HG03095 (cell line): Measurements from ENCODE around the gene MEF2C.
"Not testable (repeated sequence)": the region's sequence is repeated elsewhere in the genome, so short reads cannot be mapped to it uniquely, and the experiment has no call there.

Experiments used
- ATAC-seq: cut with Tn5 transposase; IDR thresholded peaks from one replicate; pipeline ENCODE4 v1.9.1; 2021; ENCODE audit warnings: moderate library complexity; ENCODE audit not compliant: unreplicated experiment

Gene MEF2C

DNA sequence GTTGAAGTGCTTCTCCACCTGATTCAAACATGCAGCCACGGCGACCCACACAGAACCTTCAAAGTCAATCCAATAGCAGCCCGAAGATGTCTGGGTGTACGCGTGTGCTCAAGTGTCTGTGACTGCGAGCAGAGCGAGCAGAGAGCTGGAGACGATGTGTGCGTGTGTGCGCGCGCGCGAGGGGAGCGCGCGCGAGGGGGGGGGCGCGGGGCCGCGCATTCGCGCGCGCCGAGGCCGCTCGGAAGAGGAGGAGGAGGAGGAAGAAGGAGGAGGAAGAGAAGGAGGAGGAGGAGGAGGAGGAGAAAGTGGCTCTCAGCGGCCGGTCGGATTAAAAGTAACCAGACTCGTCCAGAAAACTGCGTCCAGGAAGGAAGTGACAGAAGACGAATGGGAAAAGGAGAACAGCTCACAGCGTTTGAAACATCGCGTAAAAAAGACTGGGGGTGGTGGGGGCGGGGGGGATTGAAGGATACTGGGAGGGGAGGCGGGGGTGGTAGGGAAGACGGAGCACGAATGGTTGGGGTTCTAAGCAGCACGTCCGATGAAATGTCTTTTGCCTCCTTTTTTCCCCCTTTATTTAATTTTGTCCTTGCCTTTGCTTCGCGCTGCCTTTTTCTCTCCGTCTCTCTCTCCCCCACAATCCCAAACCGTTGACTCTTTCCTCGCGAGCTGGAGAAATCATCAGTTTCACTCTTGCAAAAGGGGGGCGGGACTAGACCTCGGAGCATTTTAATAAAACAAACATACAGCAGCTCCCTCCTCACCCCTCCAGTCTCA lies at the start of gene MEF2C:
Gene MEF2C, minus strand, starts transcription at position 126 of the 777 bp plus-strand sequence. CDS start 59,396 bp downstream, outside the sequence.
- peak; percentile 29 for ATAC-seq

GRCh38 chr5:88932541-88932940 lies 49.6 kb upstream of the MEF2C start:
- ATAC-seq, result no peak

GRCh38 chr5:88930335-88930734 lies 47.4 kb upstream of the MEF2C start:
- no peak for ATAC-seq

DNA sequence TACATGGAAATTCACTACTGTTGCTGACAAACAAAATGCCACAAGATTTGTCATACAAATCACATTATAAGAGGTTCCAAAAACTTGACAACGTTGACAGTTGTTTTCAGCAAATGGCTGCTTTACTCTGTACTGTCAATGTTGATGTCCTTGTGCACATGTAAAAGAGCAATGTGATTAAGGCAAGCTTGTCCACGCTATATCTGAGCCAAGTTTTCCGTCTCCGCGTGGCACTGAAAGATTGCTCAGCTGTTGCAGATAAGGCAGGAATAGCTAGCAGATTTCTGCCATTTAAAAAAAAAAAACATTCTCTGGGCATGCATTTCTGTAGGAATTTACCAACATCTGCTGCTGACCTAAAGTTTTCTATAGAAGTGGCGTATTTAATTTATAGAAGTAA lies 46.4 kb upstream of the MEF2C start:
- no peak for ATAC-seq

DNA sequence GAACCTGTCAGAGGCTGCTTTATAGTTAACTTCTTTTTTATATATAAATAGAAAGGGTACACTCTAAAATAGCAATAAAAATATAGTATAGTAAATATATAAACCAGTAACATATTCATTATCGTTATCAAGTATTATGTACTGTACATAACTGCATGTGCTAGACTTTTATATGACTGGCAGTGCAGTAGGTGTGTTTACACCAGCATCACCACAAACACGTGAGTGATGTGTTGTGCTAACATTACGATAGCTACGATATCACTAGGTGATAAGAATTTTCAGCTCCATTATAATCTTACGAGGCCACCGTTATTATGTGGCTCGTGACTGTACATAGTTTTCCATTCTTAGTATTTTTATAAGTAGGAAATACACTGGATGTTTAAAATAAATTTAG lies 43.8 kb upstream of the MEF2C start:
- no peak for ATAC-seq

GRCh38 chr5:88925692-88926490 lies 42.9 kb upstream of the MEF2C start:
- ATAC-seq, result no peak

GRCh38 chr5:88924330-88924657 lies 41.3 kb upstream of the MEF2C start:
- no peak for ATAC-seq

DNA sequence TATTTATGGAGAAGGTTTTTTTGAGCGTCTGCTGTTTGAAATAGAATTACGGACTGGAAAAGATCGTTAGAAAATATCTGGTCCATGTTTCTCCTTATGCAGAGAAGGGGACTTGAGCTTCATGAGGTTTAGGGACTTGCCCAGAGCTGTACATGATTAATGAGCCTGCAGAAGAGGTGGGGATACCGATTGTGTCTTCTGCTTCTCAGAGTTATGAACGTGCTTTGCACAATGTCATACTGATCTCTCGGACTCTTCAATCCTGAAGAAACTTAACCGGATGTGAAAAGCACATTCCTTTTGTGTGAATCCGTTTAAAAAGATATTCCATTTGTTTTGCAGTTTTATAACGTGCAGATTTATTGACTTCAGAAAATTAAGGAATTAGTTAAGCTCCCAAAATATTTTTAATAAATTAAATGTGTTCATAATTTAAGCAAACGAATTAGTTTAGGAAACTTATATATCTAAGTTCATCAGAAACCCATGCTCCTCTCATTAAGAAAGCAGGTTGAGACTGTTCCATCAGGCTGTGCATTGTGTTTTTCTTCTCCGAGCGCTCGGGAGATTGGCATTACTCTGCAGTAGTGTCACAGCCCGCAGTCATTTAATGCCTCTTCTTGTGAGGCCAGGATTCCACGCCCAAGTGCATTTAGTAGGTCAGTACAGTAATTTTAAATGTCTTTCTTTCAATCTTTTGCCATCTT lies 40.8 kb upstream of the MEF2C start:
- ATAC-seq, result no peak

- not testable (repeated sequence) for ATAC-seq
Observed at GRCh38 chr5:88912743-88913142, 29.8 kb upstream of the MEF2C start.

DNA sequence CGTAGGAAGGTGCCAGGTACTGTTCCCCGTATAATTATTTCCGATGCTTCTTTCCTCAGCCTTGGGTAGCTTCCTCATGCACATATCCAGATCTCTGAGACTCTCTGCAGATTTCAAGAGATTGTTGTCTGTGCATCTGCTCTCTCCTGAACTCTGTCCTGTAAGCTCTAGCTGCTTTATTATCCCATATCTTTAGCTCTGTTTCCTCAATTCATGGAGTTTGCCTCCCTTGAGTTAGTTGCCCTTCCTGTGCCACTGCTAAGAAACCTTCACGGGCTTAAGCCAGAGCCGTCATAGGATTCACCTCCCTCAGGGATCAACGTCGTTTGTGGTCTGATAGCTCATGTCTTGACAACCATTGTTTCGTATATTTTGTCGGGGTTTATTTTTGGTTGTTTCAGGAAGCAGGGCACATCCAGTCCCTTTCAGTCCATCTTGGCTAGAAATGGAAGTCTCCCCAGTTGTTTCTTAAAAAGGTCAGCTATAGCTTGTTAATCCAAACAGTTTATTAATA lies 28.1 kb upstream of the MEF2C start:
- ATAC-seq, result not testable (repeated sequence)

- not testable (repeated sequence) for ATAC-seq
Observed at GRCh38 chr5:88904478-88904877, 21.5 kb upstream of the MEF2C start.

GRCh38 chr5:88903966-88904365 lies 21.0 kb upstream of the MEF2C start:
- ATAC-seq, result not testable (repeated sequence)

- not testable (repeated sequence) for ATAC-seq
Observed at GRCh38 chr5:88901077-88901476, 18.1 kb upstream of the MEF2C start.

DNA sequence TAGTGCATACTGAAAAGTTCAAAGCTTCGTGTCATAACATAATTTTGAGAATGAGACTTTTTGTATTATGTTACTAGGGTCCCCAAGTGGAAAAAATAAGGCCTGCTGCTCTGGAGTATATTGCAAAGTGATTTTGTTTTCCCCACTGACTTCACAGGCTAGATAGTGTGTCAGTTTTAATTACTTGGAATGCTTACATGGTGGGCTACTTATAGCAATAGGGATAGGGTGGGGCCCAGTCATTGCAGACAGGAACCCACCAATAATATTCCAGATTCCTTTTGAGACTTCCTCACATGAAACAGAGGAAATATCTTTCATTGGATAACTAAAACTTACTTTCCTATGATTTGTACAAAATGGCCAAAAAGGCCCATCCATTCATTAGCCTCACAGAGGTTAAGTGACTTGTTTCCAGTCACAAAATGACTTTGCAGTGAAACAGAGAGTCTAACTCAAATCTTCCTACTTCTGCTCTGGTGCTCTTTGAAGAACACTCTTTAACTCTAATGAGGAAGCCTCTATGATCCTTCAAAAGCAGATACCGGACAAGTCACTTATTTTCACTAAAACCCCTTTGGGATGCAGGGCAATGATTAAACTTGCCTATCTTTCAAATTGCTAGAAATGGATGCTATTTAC lies 16.2 kb upstream of the MEF2C start:
- ATAC-seq, result no peak

DNA sequence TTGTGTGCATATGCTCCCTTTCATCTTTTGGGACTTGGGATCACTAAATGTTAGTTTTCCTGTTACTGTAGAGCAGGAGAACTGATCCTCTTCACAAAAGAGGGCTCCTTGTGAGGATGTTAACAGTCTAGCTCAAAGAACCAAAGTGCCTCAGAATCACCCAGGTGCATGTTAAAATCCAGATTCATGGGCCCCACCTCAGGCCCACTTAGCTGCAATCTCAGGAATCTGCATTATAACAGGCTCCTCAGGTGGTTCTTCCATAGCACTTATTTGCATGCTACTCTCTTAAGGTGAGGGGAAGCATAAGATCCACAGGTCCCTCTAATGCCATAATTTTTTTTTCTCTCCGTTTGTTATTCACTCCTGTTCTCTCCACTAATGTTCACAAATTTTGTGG lies 14.8 kb upstream of the MEF2C start:
- ATAC-seq, result no peak

GRCh38 chr5:88895681-88896501 lies 12.9 kb upstream of the MEF2C start:
- ATAC-seq, result no peak

DNA sequence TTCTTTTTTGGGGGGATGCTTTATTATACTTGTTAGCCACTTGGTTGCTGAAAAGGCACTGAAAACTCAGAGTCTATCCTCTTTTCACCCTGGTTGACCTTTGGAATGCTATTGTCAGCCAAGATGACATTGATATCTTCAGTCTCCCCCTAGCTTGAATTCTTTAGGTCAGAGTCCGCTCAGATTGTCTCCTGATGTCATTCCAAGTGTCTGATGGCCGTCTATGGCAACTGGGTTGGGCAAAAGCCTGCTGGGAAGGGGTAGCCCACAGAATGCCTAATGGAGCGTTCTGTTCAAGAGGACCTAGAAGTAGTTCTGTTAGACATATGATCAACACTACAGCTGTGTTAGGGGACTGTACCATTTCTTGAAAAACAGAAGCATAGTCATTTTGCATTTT lies 9.7 kb upstream of the MEF2C start:
- ATAC-seq, result no peak

GRCh38 chr5:88890070-88890781 lies 7.2 kb upstream of the MEF2C start:
- ATAC-seq, result no peak
